ENCODE measurements around the gene POLA2. TPM values are rescaled to one million over a fixed set of nuclear protein-coding genes. Genes with fewer than 3 reads are reported as not detected.
"Not testable (repeated sequence)": the region's sequence is repeated elsewhere in the genome, so short reads cannot be mapped to it uniquely, and the experiment has no call there.

POLA2 gene
- total RNA-seq, 1 donor from 2014 or later, result 43.4 TPM

- CTCF ChIA-PET, result no interaction called here
- H3K9me3 Mint-ChIP-seq, result peaks cover 8% of the 10 kb centered on the region
- no peak for DNase-seq
- TF ChIP-seq, protein P1, sequence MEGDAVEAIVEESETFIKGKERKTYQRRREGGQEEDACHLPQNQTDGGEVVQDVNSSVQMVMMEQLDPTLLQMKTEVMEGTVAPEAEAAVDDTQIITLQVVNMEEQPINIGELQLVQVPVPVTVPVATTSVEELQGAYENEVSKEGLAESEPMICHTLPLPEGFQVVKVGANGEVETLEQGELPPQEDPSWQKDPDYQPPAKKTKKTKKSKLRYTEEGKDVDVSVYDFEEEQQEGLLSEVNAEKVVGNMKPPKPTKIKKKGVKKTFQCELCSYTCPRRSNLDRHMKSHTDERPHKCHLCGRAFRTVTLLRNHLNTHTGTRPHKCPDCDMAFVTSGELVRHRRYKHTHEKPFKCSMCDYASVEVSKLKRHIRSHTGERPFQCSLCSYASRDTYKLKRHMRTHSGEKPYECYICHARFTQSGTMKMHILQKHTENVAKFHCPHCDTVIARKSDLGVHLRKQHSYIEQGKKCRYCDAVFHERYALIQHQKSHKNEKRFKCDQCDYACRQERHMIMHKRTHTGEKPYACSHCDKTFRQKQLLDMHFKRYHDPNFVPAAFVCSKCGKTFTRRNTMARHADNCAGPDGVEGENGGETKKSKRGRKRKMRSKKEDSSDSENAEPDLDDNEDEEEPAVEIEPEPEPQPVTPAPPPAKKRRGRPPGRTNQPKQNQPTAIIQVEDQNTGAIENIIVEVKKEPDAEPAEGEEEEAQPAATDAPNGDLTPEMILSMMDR (IDR thresholded peaks at IDR 0.05), result no peak
- intact Hi-C loops (cut with micrococcal nuclease), result no loop called here
- no peaks in the 10 kb centered on the region for H3K36me3 Mint-ChIP-seq (ENCODE audit: low read depth)
- no peaks in the 10 kb centered on the region for H3K4me1 Mint-ChIP-seq
- ATAC-seq (ENCODE audit: low read depth), result no peak
- no peaks in the 10 kb centered on the region for H3K27me3 Mint-ChIP-seq
- H3K4me3 Mint-ChIP-seq, result no peak overlapping the region
- H3K27ac Mint-ChIP-seq, result no peak overlapping the region
- POLR2A ChIA-PET, result no interaction called here
These were observed 19.4 kb upstream of the POLA2 start for GRCh38 chr11:65242389-65242788.

DNA sequence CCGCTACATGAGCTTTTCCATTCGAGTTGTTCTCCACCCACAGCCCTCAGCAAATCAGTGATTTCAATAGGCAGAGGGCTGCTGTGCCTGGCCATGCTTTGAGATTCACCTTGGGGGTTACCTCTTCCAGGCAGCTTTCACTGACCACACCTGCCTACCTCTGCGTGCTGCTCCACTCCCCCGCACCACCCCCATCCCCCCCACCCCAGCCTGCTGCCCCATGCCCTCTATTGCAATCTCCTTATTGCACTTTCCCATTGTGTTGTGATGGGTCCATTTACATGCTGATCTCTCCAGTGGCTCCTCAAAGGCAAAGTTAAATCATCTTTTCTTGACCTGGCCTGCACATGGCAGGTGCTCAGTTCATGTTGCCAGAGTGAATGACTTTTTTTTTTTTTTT, 18.0 kb upstream of the POLA2 start:
- Mint-ChIP-seq H3K4me1 (no peaks in the 10 kb centered on the region), H3K4me3 (no peak overlapping the region), H3K9me3 (peaks cover 8% of the 10 kb centered on the region), H3K27me3 (no peaks in the 10 kb centered on the region), H3K36me3 (ENCODE audit: low read depth) (no peaks in the 10 kb centered on the region), H3K27ac (no peak overlapping the region)
- ChIA-PET CTCF (no interaction called here), POLR2A (interaction anchor here (0.7 kb wide), 1 partner anchor 222 kb away, joined by 9 read pairs; no protein-coding TSS in a partner anchor)
- intact Hi-C loops (cut with micrococcal nuclease), result no loop called here
- TF ChIP-seq, protein P1 (IDR thresholded peaks at IDR 0.05), result no peak
- ATAC-seq (ENCODE audit: low read depth), result no peak
- DNase-seq, result no peak

- H3K27me3 Mint-ChIP-seq; H3K4me1 Mint-ChIP-seq; H3K9me3 Mint-ChIP-seq; H3K36me3 Mint-ChIP-seq (ENCODE audit: low read depth); intact Hi-C loops (cut with micrococcal nuclease); ATAC-seq (ENCODE audit: low read depth); H3K4me3 Mint-ChIP-seq; DNase-seq; H3K27ac Mint-ChIP-seq: not testable (repeated sequence)
- ChIA-PET POLR2A (interaction anchor here (0.6 kb wide), 3 partner anchors 113 to 602 kb away, joined by 3 to 4 read pairs (median 4); no protein-coding TSS in a partner anchor), CTCF (interaction anchor here (1.2 kb wide), 1 partner anchor 17 kb away, joined by 3 read pairs; no protein-coding TSS in a partner anchor)
These were observed 16.7 kb upstream of the POLA2 start for GRCh38 chr11:65245046-65245445.

DNA sequence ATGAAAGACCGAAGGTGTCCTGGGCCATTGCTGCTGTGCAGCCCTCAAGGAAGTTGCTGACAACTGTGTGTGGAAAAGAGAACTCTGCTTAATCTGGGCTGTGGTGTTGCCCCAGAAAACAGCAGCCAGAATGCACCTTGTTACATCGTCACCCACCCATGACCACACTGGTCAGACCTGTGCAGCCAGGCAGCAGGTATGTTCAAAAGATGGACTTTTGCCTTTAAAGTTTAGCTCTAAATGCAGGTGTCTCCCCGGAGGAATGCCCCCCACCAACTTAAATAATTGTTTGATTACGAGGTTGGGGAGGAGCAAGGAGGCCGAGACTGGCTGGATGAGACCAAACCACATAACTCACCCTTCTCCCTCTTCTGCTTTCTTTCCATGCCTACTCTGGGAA, 15.3 kb upstream of the POLA2 start:
- no peaks in the 10 kb centered on the region for H3K4me1 Mint-ChIP-seq
- TF ChIP-seq, protein P1 (IDR thresholded peaks at IDR 0.05), result no peak
- ATAC-seq (ENCODE audit: low read depth) (no peak), DNase-seq (no peak)
- H3K9me3 Mint-ChIP-seq, result peaks cover 8% of the 10 kb centered on the region
- no peaks in the 10 kb centered on the region for H3K36me3 Mint-ChIP-seq (ENCODE audit: low read depth)
- ChIA-PET POLR2A (no interaction called here), CTCF (interaction anchor here (2.3 kb wide), 1 partner anchor 21 kb away, joined by 5 read pairs; no protein-coding TSS in a partner anchor)
- intact Hi-C loops (cut with micrococcal nuclease), result no loop called here
- no peaks in the 10 kb centered on the region for H3K27me3 Mint-ChIP-seq
- no peak overlapping the region for H3K27ac Mint-ChIP-seq
- H3K4me3 Mint-ChIP-seq, result no peak overlapping the region

GRCh38 chr11:65248184-65248710, 13.5 kb upstream of the POLA2 start:
- ATAC-seq (ENCODE audit: low read depth); intact Hi-C loops (cut with micrococcal nuclease); H3K4me3 Mint-ChIP-seq; H3K9me3 Mint-ChIP-seq; H3K27ac Mint-ChIP-seq; DNase-seq; H3K27me3 Mint-ChIP-seq; H3K36me3 Mint-ChIP-seq (ENCODE audit: low read depth); H3K4me1 Mint-ChIP-seq: not testable (repeated sequence)
- CTCF ChIA-PET, result interaction anchor here (2.3 kb wide), 1 partner anchor 23 kb away, joined by 5 read pairs; no protein-coding TSS in a partner anchor
- POLR2A ChIA-PET, result interaction anchor here (3.0 kb wide), 1 partner anchor 14 kb away, joined by 9 read pairs; the partner anchor contains the start of gene POLA2

GRCh38 chr11:65251476-65251875, 10.3 kb upstream of the POLA2 start:
- ATAC-seq (ENCODE audit: low read depth) (no peak), DNase-seq (no peak)
- H3K27me3 Mint-ChIP-seq, result peaks cover 2% of the 10 kb centered on the region
- no peak overlapping the region for H3K4me3 Mint-ChIP-seq
- no peak overlapping the region for H3K27ac Mint-ChIP-seq
- H3K9me3 Mint-ChIP-seq, result no peaks in the 10 kb centered on the region
- ChIA-PET POLR2A (no interaction called here), CTCF (interaction anchor here (1.4 kb wide), 1 partner anchor 26 kb away, joined by 5 read pairs; no protein-coding TSS in a partner anchor)
- intact Hi-C loops (cut with micrococcal nuclease), result no loop called here
- H3K4me1 Mint-ChIP-seq, result no peaks in the 10 kb centered on the region
- TF ChIP-seq, protein P1 (IDR thresholded peaks at IDR 0.05), result no peak
- H3K36me3 Mint-ChIP-seq (ENCODE audit: low read depth), result no peaks in the 10 kb centered on the region

Measured in activated B cell treated with CpG ODN at 0.5 μM for 24 hours (primary cell).